HG03469 (cell line): ENCODE results near the gene GABRR3.

Experiments used
- ATAC-seq: cut with Tn5 transposase; IDR thresholded peaks from one replicate; pipeline ENCODE4 v1.9.1; 2021; ENCODE audit warnings: mild to moderate bottlenecking, moderate library complexity, moderate number of reproducible peaks; ENCODE audit not compliant: unreplicated experiment

GABRR3 gene

DNA sequence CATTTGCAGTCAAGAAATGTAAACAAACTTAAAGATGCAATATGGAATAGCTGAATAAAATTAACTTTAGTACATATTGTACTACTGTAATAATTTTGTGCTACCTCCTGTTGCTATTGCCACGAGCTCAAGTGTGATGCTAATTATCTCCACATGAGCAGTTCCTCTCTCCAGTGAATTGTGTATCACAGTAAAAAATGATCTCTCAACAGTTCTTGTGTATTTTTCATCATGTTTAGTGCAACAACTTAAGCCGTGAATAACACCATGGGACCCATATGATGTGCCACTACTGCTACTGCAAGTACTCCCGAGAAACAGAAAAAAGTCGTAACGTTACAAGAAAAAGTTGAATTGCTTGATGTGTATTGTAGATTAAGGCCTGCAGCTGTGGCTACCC is 75.2 kb downstream of the GABRR3 start:
- ATAC-seq: no peak

DNA sequence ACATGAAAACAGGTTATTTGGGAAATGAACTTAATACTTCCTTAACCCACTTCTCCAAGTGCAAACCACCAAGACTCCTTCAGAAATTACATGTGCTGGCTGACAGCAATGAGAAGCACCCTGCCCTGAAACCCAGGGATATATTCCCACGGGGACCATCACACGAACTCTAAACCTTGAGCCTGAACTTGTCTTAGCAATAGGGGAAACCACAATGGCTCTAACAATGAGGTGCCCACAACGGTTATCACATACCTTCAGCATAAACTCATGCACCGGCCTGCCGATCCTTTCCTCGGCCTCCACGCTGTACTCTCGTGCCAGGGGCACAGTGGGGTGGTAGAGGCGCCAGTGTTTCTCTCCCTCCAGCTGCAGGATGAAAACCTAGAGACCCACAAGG is 76.3 kb downstream of the GABRR3 start:
- no peak for ATAC-seq

DNA sequence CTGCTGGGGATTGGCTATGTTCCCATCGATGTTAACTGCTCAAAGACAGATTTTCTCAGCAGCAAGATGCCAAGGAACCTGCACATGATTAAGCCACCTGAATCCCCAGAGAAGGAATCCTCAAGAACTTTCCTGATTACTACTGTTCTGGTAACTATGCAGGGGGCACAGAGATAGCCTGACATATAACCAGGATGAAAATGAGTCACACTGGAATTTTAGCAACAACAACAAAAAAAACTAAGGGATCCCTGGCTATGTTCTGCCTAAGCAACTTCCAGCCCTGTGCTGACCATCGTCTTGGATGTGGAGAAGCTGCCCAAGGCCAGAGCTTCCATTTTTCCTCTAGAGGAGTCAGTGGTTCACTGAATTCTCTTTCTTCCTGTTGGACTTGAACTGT is 76.7 kb downstream of the GABRR3 start:
- no peak for ATAC-seq

DNA sequence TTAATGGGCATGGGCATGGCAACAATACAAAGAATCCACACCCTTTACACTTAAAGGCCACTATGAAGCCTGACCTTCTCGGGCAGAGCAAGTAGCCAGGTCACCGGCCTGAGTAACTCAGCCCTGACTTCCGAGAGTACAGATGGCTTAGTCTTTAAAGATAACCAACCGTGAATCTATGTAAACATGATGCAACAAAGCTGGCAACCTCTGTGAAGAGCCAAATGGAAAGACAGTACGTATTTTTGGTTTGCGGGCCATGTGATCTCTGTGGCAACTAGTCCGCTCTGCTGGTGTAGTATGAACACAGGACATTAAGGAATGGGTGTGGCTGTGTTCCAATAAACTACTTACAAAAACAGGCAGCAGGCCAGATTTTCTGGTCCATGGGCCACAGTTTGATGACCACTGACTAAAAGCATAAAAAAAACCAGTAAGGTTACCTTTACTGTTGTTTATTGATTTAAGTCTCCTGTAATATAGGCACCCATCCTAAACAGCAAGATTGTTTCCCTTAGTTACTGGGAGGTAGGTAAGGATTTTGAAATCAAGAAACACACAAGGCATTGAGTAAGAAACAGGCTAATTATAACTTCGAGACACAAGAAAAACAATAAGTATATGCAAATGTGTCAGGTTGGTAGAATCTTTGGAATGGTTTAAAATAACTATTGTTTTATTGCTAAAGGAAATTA is 77.4 kb downstream of the GABRR3 start:
- ATAC-seq: no peak

DNA sequence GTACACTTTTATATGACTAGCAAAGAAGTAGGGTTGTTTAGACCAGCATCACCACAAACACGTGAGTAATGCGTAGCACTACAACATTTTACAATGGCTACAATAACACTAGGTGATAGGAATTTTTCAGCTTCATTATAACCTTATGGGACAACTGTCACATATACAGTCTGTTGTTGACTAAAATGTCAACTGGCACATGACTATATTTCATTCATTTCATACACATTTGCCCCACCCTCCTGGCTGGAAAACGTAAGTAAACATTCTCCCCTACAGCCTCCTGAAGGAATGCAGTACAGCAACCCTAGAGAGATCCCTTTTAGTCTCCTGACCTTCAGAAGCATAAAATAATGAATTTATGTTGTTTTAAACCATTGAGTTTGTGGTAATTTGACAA is 79.1 kb downstream of the GABRR3 start:
- ATAC-seq: no peak

DNA sequence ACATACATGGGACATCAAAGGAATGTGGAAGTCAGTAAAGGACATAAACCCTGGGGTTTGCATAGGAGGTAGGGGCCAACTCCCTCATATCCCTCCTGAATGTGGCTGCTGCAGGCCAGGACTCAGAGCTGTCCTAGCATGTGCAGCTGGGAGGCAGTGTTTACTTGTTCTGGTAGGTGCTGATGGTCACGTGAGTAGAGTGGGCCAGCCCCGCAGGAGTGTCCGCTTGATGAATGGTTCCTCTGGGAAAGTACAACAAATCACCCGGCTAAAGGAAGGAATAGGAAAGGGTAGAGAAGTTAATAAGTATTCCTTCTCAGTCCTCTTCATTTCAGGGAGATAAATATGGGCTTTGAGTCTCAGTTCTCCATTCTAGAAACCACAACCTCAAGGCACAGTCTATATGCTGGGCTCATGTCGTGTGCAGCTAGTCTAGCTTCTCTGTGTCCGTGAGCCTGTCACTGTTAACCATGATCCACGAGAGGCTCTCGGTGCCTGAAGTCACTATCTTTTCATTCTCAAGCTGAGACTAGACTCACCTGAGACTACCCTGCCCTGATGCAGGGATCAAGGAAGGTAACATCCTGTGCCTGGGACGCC is 80.8 kb downstream of the GABRR3 start:
- ATAC-seq: peak; percentile 60

DNA sequence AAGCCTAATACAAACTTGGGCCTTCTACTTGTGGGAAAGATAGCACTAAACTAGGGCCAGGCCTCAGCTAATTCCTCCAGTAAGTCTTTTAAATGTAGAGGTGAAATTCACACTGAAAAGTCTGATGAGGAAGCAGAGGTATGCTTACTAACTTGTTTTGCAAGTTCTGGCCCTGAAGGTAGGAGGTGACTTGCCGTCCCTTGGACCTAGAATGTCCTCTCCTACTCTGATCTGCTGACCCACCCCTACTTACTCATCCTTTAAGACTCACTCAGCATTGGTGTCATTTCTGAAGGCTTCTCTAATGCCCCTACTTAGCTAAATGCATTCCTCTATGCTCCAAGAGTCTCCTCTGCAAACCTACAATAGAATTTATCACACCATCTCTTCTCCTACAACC is 82.2 kb downstream of the GABRR3 start:
- ATAC-seq: no peak

DNA sequence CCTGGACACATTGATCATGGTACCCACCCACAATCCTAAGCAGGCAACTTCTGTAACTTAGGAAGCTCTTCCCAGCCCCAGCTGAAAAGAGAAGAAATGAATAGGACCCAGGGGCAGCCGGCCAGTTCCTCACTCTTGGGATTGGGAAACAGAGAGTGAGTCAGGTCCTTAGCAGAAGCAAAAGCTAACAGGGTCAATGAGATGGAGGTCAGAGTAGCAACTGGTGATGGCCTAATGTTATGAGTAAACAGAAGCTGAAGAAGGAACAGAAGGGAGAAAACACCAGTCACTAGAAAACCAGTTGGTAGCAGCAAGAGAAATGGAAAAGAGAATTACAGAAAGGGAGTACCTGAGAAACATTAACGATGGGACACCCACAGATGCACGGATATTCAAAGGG is 82.8 kb downstream of the GABRR3 start:
- no peak for ATAC-seq

DNA sequence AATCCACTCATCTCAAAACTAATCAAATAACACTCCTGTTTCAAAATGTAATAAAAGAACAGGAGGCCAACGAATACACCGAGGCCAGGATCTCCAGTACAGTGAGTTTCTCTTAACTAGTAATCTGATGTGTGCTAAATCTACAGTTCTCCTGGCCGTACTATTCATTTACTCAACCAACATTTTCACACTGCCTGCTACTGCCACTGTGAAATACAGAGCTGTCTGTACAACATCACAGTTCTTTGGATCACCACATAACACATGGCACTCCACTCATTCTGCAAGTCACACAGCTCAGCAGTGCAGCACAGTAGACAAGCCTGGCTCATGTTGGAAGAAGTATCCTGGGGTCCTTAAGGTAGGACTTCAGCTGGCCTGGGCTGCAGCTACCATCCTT is 84.8 kb downstream of the GABRR3 start:
- ATAC-seq: no peak

DNA sequence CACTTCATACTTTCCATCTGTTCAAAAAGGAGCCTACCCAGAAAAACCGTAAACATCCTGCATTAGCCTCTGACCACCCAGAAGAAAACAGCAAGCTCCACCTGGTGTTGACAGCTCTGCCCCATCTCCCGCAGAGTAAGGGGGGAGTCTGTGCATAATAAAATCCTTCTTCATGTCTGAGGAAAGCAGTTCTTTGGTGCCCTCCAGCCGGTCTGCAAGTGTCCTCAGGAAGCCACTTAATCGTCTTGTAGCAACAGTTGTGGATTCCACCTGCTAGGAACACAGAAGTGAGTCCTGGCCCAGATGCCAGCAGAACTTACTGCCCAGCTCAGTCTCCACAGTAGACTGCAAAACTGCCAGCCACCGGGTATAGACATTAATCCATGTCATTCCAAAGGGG is 85.4 kb downstream of the GABRR3 start:
- no peak for ATAC-seq

DNA sequence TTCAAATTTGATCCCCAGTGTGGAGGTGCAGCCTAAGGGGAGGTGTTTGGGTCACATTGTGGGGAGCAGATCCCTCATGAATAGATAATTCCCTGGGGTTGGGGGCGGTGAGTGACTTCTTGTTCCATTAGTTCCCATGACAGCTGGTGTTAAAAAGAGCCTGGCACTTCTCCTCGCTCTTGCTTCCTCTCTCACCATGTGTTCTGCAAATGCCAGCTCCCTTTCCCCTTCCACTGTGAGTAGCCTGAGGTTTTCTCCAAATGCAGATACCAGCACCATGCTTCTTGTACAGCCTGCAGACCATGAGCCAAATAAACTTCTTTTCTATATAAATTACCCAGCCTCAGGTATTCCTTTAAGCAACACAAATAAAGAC is 86.0 kb downstream of the GABRR3 start:
- ATAC-seq: no peak

DNA sequence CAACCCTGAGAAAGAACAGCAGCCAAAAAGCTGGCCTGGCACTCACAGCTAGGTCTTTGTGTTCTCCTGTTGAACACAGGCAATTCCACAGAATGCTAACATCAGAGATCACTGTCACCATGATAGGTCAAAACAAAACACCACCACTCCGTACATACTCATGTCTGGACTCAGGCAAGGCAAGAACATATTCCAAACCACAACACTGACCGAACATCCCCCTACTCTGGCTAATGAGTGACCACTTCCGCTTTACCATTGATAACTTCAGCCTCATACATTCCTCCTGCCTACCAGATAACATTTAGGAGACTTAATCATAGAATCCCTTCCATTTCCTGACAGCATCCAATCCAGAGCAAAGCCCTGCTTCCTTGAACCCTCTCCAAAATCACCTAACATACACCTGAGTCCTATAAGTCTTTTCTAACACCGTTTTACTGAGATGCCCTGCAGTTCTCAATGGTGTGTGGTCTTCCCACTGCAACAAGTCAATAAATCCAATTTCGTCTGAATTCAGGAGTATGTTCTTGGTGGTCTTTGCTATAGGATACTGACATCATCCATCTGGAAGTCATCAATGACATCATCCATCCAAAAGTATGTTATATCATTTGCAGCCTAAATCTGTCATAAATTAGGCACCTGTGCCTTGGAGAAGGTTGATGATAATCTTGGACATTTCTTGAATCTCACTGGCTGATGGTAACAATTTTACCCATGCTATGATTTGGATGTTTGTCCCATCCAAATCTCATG is 86.6 kb downstream of the GABRR3 start:
- no peak for ATAC-seq

DNA sequence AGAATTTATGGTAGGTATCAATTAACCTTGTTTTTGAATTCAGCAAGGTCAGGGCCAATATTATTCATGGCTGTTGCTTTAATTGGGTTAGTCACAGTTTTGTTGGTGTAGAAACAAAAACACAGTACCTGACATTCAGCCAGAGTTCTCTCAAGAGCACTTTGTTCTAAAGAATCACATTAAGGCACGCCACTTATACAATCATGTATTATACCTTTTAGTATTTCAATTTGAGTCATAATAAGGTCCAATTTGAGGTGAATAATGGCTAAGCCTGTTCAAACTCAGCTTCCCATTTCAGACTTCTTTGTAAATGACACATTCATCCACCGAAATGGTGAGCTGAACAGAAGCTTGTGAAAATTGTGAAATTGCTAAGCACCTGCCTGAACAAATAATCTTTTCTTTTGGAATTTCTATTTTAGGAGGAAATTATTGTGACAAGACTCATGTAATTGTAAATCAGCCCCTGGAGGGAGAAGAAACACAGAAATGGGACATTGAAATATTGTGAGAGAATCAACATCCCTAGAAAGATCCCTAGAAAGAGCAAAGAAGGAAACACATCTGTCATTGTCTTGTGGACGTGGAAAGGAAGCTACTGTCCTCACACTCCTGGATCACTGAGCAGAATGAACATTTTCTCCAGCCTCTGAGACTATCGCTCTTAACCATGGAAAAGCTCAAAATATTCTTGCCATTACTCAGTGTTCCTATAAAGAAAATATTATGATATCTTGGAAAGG is 92.1 kb downstream of the GABRR3 start:
- no peak for ATAC-seq

DNA sequence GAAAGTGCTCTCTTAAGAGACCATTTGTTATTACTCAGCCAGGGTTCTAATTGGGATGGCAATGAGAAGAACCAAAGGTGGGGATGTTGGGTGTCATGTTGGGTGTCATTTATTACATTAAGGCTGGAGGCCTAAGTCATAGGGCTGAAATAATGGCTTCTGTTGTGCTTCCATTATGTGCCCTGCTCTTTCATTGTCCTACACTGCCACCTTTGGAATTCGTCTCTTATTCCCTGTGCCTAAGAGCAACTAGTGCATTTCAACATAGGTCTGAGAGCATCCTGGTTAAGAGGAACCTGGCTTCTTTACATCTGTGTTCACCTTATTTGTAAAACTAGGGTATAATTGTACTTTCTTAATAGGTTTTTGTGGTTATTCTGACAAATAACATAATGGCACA is 95.1 kb downstream of the GABRR3 start:
- ATAC-seq: no peak

DNA sequence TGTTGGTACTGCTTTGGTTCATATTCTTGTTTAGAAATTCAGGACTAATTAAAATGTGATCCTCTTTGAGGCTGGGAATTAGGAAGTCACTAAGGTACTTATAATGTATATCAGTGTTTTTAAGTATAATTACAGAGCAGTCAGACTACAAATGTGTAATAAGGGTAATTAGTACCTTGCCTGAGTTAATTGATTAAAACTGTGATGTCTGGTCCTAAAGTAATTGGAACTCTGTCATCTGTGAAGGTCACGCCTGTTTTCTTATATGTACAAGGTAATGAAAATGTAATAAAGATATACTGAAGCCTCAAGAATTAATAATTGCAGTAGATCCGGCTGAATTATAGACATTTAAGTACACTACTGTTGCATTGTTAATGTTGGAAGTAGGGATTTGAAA is 95.7 kb downstream of the GABRR3 start:
- no peak for ATAC-seq

DNA sequence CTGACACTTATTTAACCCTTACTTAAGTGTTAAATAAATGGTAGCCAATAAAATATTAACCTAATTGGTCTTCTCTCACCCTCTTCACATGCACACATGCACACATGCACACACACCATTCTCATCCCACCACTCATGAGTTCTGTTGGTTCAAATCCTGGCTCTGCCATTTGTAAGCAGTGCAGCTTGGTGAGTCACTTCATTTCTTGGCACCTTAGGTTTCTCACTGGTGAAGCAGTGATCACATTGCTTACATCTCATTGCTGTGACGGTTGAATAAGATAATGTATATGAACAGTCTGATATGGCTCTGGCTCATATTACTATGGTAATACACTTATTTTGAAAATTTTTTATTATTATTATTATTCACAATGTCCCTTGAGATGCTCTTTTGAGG is 96.7 kb downstream of the GABRR3 start:
- ATAC-seq: no peak

DNA sequence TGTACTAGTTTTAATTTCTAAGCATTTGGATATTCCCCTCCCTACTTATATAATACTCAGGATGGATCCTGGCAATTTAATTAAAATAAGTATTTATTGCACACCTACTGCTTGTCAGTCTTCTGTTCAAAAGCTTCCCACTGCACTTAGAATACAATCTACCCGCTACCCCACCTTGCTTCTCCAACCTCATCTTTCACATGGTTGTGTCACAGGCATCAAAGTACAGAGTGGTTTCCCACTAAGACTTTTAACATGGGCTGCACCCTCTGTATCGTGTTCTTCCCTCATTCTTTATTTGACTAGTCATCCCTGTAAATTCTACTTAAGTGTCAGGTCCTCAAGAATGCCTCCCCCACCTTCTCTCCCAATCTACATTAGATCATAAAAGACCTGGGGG is 97.9 kb downstream of the GABRR3 start:
- ATAC-seq: no peak

DNA sequence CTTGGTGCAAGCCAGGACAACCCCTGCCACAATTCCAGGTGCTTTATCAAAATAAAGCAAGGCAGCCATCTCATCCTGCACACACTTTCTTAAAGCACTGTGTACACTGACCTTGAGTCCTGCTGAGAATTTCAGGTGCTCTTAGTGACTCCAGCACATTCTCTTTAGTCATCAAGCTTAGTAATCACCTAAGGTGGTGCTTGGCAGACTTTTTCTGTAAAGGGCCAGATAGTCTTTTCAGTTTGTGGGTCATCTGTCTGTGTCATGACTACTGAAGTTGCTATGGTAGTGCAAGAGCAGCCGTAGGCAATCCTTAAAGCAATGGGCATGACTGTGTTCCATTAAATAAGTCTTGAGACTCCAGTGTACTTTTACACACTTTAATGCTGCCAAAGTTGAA is 99.3 kb downstream of the GABRR3 start:
- ATAC-seq: no peak
